ENCODE measurements around the gene HES5.
"Not testable (repeated sequence)": the region's sequence is repeated elsewhere in the genome, so short reads cannot be mapped to it uniquely, and the experiment has no call there.

The HES5 gene

GRCh38 chr1:2554621-2555387 lies 24.7 kb upstream of the HES5 start:
- H3K9me3 ChIP-seq (ENCODE audit: insufficient read depth, low read length): no peaks in the 10 kb centered on the region
- H3K4me3 ChIP-seq (ENCODE audit: insufficient read depth, low read length, poor library complexity, severe bottlenecking): no peak overlapping the region
- no peak overlapping the region for H3K27ac ChIP-seq (ENCODE audit: low read depth, low read length)
- H4K20me1 ChIP-seq (ENCODE audit: low read depth, low read length): no peaks in the 10 kb centered on the region
- H3K4me2 ChIP-seq (ENCODE audit: low read depth, low read length, poor library complexity, severe bottlenecking): no peak overlapping the region
- TF ChIP-seq CTCF (IDR thresholded peaks at IDR 0.05; ENCODE audit: insufficient read depth, low read length, poor library complexity, severe bottlenecking): no peak
- no peak for TF ChIP-seq EZH2phosphoT487 (conservative IDR thresholded peaks at IDR 0.05; ENCODE audit: low read length)
- no peaks in the 10 kb centered on the region for H3K27me3 ChIP-seq (ENCODE audit: low read length)
- no peaks in the 10 kb centered on the region for H3K9me2 ChIP-seq (replicated peaks; ENCODE audit: insufficient read depth, low read length)
- no peaks in the 10 kb centered on the region for H3K36me3 ChIP-seq (ENCODE audit: low read length)
- no peaks in the 10 kb centered on the region for H3K79me2 ChIP-seq (ENCODE audit: insufficient read depth, low read length)
- no peak overlapping the region for H2AFZ ChIP-seq (ENCODE audit: low read depth, low read length, severe bottlenecking)
- H3K9ac ChIP-seq (ENCODE audit: low read length): no peak overlapping the region
- no peaks in the 10 kb centered on the region for H3F3A ChIP-seq (ENCODE audit: insufficient read depth)

- Histone ChIP-seq H3K9me2 (replicated peaks; ENCODE audit: insufficient read depth, low read length) (no peaks in the 10 kb centered on the region), H3K9ac (ENCODE audit: low read length) (no peak overlapping the region), H2AFZ (ENCODE audit: low read depth, low read length, severe bottlenecking) (no peak overlapping the region), H4K20me1 (ENCODE audit: low read depth, low read length) (no peaks in the 10 kb centered on the region), H3K27ac (ENCODE audit: low read depth, low read length) (no peak overlapping the region), H3K79me2 (ENCODE audit: insufficient read depth, low read length) (no peaks in the 10 kb centered on the region), H3K9me3 (ENCODE audit: insufficient read depth, low read length) (no peaks in the 10 kb centered on the region), H3K4me3 (ENCODE audit: insufficient read depth, low read length, poor library complexity, severe bottlenecking) (no peak overlapping the region), H3K27me3 (ENCODE audit: low read length) (no peaks in the 10 kb centered on the region), H3K36me3 (ENCODE audit: low read length) (no peaks in the 10 kb centered on the region), H3K4me2 (ENCODE audit: low read depth, low read length, poor library complexity, severe bottlenecking) (no peak overlapping the region), H3F3A (ENCODE audit: insufficient read depth) (no peaks in the 10 kb centered on the region)
- TF ChIP-seq CTCF (IDR thresholded peaks at IDR 0.05; ENCODE audit: insufficient read depth, low read length, poor library complexity, severe bottlenecking): no peak
- no peak for TF ChIP-seq EZH2phosphoT487 (conservative IDR thresholded peaks at IDR 0.05; ENCODE audit: low read length)
Measured at GRCh38 chr1:2553871-2554620, 24.0 kb upstream of the HES5 start.

- not testable (repeated sequence) for H2AFZ ChIP-seq (ENCODE audit: low read depth, low read length, severe bottlenecking); H3K36me3 ChIP-seq (ENCODE audit: low read length); H3K4me3 ChIP-seq (ENCODE audit: insufficient read depth, low read length, poor library complexity, severe bottlenecking); H3K9me3 ChIP-seq (ENCODE audit: insufficient read depth, low read length); H3K9ac ChIP-seq (ENCODE audit: low read length); H3K9me2 ChIP-seq (replicated peaks; ENCODE audit: insufficient read depth, low read length); H3K4me2 ChIP-seq (ENCODE audit: low read depth, low read length, poor library complexity, severe bottlenecking); H3K27ac ChIP-seq (ENCODE audit: low read depth, low read length); H3K79me2 ChIP-seq (ENCODE audit: insufficient read depth, low read length); H3F3A ChIP-seq (ENCODE audit: insufficient read depth); H3K27me3 ChIP-seq (ENCODE audit: low read length); H4K20me1 ChIP-seq (ENCODE audit: low read depth, low read length)
Measured at GRCh38 chr1:2553076-2553475, 23.0 kb upstream of the HES5 start.

GRCh38 chr1:2552189-2552588 lies 22.1 kb upstream of the HES5 start:
- no peak overlapping the region for H3K9ac ChIP-seq (ENCODE audit: low read length)
- H3K36me3 ChIP-seq (ENCODE audit: low read length): no peaks in the 10 kb centered on the region
- no peak overlapping the region for H3K4me3 ChIP-seq (ENCODE audit: insufficient read depth, low read length, poor library complexity, severe bottlenecking)
- no peak overlapping the region for H3K4me2 ChIP-seq (ENCODE audit: low read depth, low read length, poor library complexity, severe bottlenecking)
- no peak overlapping the region for H3K27ac ChIP-seq (ENCODE audit: low read depth, low read length)
- H3F3A ChIP-seq (ENCODE audit: insufficient read depth): no peaks in the 10 kb centered on the region
- H4K20me1 ChIP-seq (ENCODE audit: low read depth, low read length): no peaks in the 10 kb centered on the region
- no peaks in the 10 kb centered on the region for H3K9me2 ChIP-seq (replicated peaks; ENCODE audit: insufficient read depth, low read length)
- H3K27me3 ChIP-seq (ENCODE audit: low read length): no peaks in the 10 kb centered on the region
- no peaks in the 10 kb centered on the region for H3K9me3 ChIP-seq (ENCODE audit: insufficient read depth, low read length)
- H3K79me2 ChIP-seq (ENCODE audit: insufficient read depth, low read length): no peaks in the 10 kb centered on the region
- no peak overlapping the region for H2AFZ ChIP-seq (ENCODE audit: low read depth, low read length, severe bottlenecking)
- TF ChIP-seq EZH2phosphoT487 (conservative IDR thresholded peaks at IDR 0.05; ENCODE audit: low read length): no peak
- TF ChIP-seq CTCF (IDR thresholded peaks at IDR 0.05; ENCODE audit: insufficient read depth, low read length, poor library complexity, severe bottlenecking): no peak

- not testable (repeated sequence) for H3K79me2 ChIP-seq (ENCODE audit: insufficient read depth, low read length); H3K27ac ChIP-seq (ENCODE audit: low read depth, low read length); H4K20me1 ChIP-seq (ENCODE audit: low read depth, low read length); H3K27me3 ChIP-seq (ENCODE audit: low read length); H3K4me2 ChIP-seq (ENCODE audit: low read depth, low read length, poor library complexity, severe bottlenecking); H3F3A ChIP-seq (ENCODE audit: insufficient read depth); H3K9me2 ChIP-seq (replicated peaks; ENCODE audit: insufficient read depth, low read length); H3K9me3 ChIP-seq (ENCODE audit: insufficient read depth, low read length); H2AFZ ChIP-seq (ENCODE audit: low read depth, low read length, severe bottlenecking); H3K9ac ChIP-seq (ENCODE audit: low read length); H3K4me3 ChIP-seq (ENCODE audit: insufficient read depth, low read length, poor library complexity, severe bottlenecking); H3K36me3 ChIP-seq (ENCODE audit: low read length)
Measured at GRCh38 chr1:2551544-2551943, 21.5 kb upstream of the HES5 start.

Data from SU-DHL-6 (cell line).